Keratinocyte (primary cell): Measurements from ENCODE around the gene ACSL6. TPM values are rescaled to one million over a fixed set of nuclear protein-coding genes. Genes with fewer than 3 reads are reported as not detected.

Source experiments
- DNase-seq: peaks from one replicate; pipeline ENCODE4 v3.0.0-alpha.2; 2011; ENCODE audit warnings: low read depth, missing footprints, low spot score
- FAIRE-seq: peaks from 2 replicates; lab custom pipeline; 2011; peaks lifted over from hg19 to GRCh38; lab: Jason Lieb, UNC
- H2AFZ ChIP-seq: 2 replicates; pipeline ENCODE4 v1.6.0; 2012; ENCODE audit warnings: low read length, control low read depth, inconsistent platforms; ENCODE audit not compliant: control insufficient read depth
- H3K27ac ChIP-seq: 2 replicates; pipeline ENCODE4 v1.5.1; 2011; ENCODE audit warnings: low read length; ENCODE audit not compliant: control insufficient read depth, insufficient read depth
- H3K27me3 ChIP-seq: 3 replicates; pipeline ENCODE4 v1.6.0; 2011; ENCODE audit warnings: low read length; ENCODE audit not compliant: control insufficient read depth, insufficient read depth; ENCODE audit errors: extremely low read depth
- H3K36me3 ChIP-seq, 2 experiments: 2 replicates in 1 of 2; 3 replicates in 1 of 2; pipeline ENCODE4 v1.5.1; 2011; ENCODE audit warnings: low read length in 2 of 2, mild to moderate bottlenecking in 1 of 2; ENCODE audit not compliant: control insufficient read depth in 2 of 2, insufficient read depth in 2 of 2; ENCODE audit errors: extremely low read depth in 1 of 2
- H3K4me1 ChIP-seq: 3 replicates; pipeline ENCODE4 v1.5.1; 2011; ENCODE audit warnings: low read length; ENCODE audit not compliant: control insufficient read depth, insufficient read depth; ENCODE audit errors: extremely low read depth
- H3K4me2 ChIP-seq: 3 replicates; pipeline ENCODE4 v1.6.0; 2011; ENCODE audit warnings: low read depth, low read length; ENCODE audit not compliant: control insufficient read depth, insufficient read depth; ENCODE audit errors: extremely low read depth
- H3K4me3 ChIP-seq, 3 experiments: fragments of 200-600 bp in 1 of 3; sonication (generic) in 1 of 3; 2 replicates in 2 of 3; 3 replicates in 1 of 3; pipeline ENCODE4 v1.5.1; 2011 to 2016; ENCODE audit warnings: low read length in 3 of 3, mild to moderate bottlenecking in 3 of 3, control low read depth in 2 of 3, inconsistent platforms in 1 of 3, low read depth in 1 of 3, mixed read lengths in 1 of 3, mixed run types in 1 of 3, moderate library complexity in 1 of 3; ENCODE audit not compliant: control insufficient read depth in 2 of 3, insufficient read depth in 2 of 3; ENCODE audit errors: extremely low read depth in 1 of 3
- H3K79me2 ChIP-seq: 2 replicates; pipeline ENCODE4 v1.6.0; 2012; ENCODE audit warnings: low read length; ENCODE audit not compliant: control insufficient read depth, insufficient read depth
- H3K9ac ChIP-seq: 3 replicates; pipeline ENCODE4 v1.6.0; 2011; ENCODE audit warnings: low read length; ENCODE audit not compliant: control insufficient read depth, insufficient read depth; ENCODE audit errors: extremely low read depth
- H3K9me1 ChIP-seq: 3 replicates; pipeline ENCODE4 v1.6.0; 2011; ENCODE audit warnings: low read length; ENCODE audit not compliant: control insufficient read depth, insufficient read depth; ENCODE audit errors: extremely low read depth
- H3K9me3 ChIP-seq: 2 replicates; pipeline ENCODE4 v1.5.1; 2012; ENCODE audit warnings: low read depth, low read length; ENCODE audit not compliant: control insufficient read depth
- H4K20me1 ChIP-seq: 3 replicates; pipeline ENCODE4 v1.6.0; 2011; ENCODE audit warnings: low read length; ENCODE audit not compliant: control insufficient read depth, insufficient read depth; ENCODE audit errors: extremely low read depth
- CTCF ChIP-seq, 3 experiments: IDR thresholded peaks in 1 of 3; conservative IDR thresholded peaks in 1 of 3; optimal IDR thresholded peaks in 1 of 3; 2 replicates in 2 of 3; 3 replicates in 1 of 3; pipeline versions ENCODE3 to v1.5.1; 2011; ENCODE audit warnings: low read length in 3 of 3, mild to moderate bottlenecking in 3 of 3, moderate library complexity in 2 of 3, control low read depth in 1 of 3, inconsistent platforms in 1 of 3; ENCODE audit not compliant: insufficient read depth in 2 of 3; ENCODE audit errors: extremely low read depth in 1 of 3
- EZH2 ChIP-seq: IDR thresholded peaks from one replicate; pipeline ENCODE4 v1.6.1; 2012; ENCODE audit warnings: inconsistent platforms, mild to moderate bottlenecking, low read length, moderate library complexity
- dilution Hi-C: fragments of 300-500 bp; cut with MboI; formaldehyde crosslinking; loops from one replicate; pipeline ENCODE4 v1.7.0; 2020; ENCODE audit warnings: low sequenced_read_pairs; ENCODE audit not compliant: extremely low pct_ligation_motif_present
- polyA plus RNA-seq, 5 experiments: library from polyadenylated mRNA; depleted of rRNA in 3 of 5; stranded (reverse) in 3 of 5; stranded (forward) in 1 of 5; unstranded in 1 of 5; fragments of >200 nt; gene quantifications; 1 replicate in 1 of 5; 2 replicates in 3 of 5; 3 replicates in 1 of 5; pipeline versions ENCODE4 v1.2.1 to v1.2.3, GENCODE V29; 2011 to 2012; ENCODE audit warnings: missing spikeins in 2 of 5, low read depth in 1 of 5, low replicate concordance in 1 of 5

Gene ACSL6
- polyA plus RNA-seq, 1 donor (not counting 4 experiments of a cell fraction or from before 2014, with no cell fraction given): 0.18 TPM

GRCh38 chr5:131994090-131994489, 17.4 kb downstream of the ACSL6 start:
- Histone ChIP-seq H3K27me3 (peaks cover 13% of the 10 kb centered on the region), H4K20me1 (no peaks in the 10 kb centered on the region), H3K4me3 (no peak overlapping the region), H3K79me2 (no peaks in the 10 kb centered on the region), H3K27ac (no peak overlapping the region), H3K4me1 (no peaks in the 10 kb centered on the region), H3K9ac (no peak overlapping the region), H3K36me3 (no peaks in the 10 kb centered on the region), H3K9me1 (no peaks in the 10 kb centered on the region), H2AFZ (no peak overlapping the region), H3K4me2 (no peak overlapping the region), H3K9me3 (no peaks in the 10 kb centered on the region)
- FAIRE-seq (no peak), DNase-seq (no peak)
- dilution Hi-C loops: no loop called here
- TF ChIP-seq EZH2 (no peak), CTCF (optimal IDR thresholded peaks at IDR 0.05 in 1 of 3, IDR thresholded peaks at IDR 0.05 in 1 of 3, conservative IDR thresholded peaks at IDR 0.05 in 1 of 3; ENCODE audit: extremely low read depth in 1 of 3, insufficient read depth in 2 of 3, low read length in 3 of 3) (no peak)

GRCh38 chr5:131993676-131994075, 17.8 kb downstream of the ACSL6 start:
- no peak overlapping the region for H3K4me3 ChIP-seq
- H3K36me3 ChIP-seq: no peaks in the 10 kb centered on the region
- no peak for FAIRE-seq
- peaks cover 13% of the 10 kb centered on the region for H3K27me3 ChIP-seq
- no peaks in the 10 kb centered on the region for H4K20me1 ChIP-seq
- H3K4me1 ChIP-seq: no peaks in the 10 kb centered on the region
- no peak overlapping the region for H3K4me2 ChIP-seq
- H3K9ac ChIP-seq: no peak overlapping the region
- no peaks in the 10 kb centered on the region for H3K79me2 ChIP-seq
- H3K9me1 ChIP-seq: no peaks in the 10 kb centered on the region
- dilution Hi-C loops: no loop called here
- no peak for DNase-seq
- no peaks in the 10 kb centered on the region for H3K9me3 ChIP-seq
- no peak for TF ChIP-seq EZH2
- TF ChIP-seq CTCF (optimal IDR thresholded peaks at IDR 0.05 in 1 of 3, IDR thresholded peaks at IDR 0.05 in 1 of 3, conservative IDR thresholded peaks at IDR 0.05 in 1 of 3; ENCODE audit: extremely low read depth in 1 of 3, insufficient read depth in 2 of 3, low read length in 3 of 3): no peak
- H3K27ac ChIP-seq: no peak overlapping the region
- no peak overlapping the region for H2AFZ ChIP-seq
